Kidney (tissue), 14 donors: Measurements from ENCODE around the gene ZNF367. TPM values are rescaled to one million over a fixed set of nuclear protein-coding genes. Genes with fewer than 3 reads are reported as not detected.
"Not testable (repeated sequence)": the region's sequence is repeated elsewhere in the genome, so short reads cannot be mapped to it uniquely, and the experiment has no call there.

ENCODE experiments used
- DNase-seq, 5 donors: peaks; one replicate each; pipeline ENCODE4 v3.0.0-alpha.2; 2013 to 2020
- FAIRE-seq: peaks from 2 replicates; lab custom pipeline; 2012; peaks lifted over from hg19 to GRCh38; lab: Jason Lieb, UNC
- H3K27ac ChIP-seq, 2 donors: one replicate each; pipeline ENCODE4 v1.7.0; 2013; ENCODE audit warnings: low read depth in 2 of 2, low read length in 2 of 2, inconsistent platforms in 1 of 2
- H3K27me3 ChIP-seq: one replicate; pipeline ENCODE4 v1.7.1; 2013; ENCODE audit warnings: low read length, inconsistent platforms; ENCODE audit not compliant: control insufficient read depth, insufficient read depth
- H3K36me3 ChIP-seq, 3 donors: one replicate each; pipeline versions ENCODE4 v1.7.0 to v1.7.1; 2013; ENCODE audit warnings: low read length in 3 of 3, control low read depth in 1 of 3, inconsistent platforms in 1 of 3; ENCODE audit not compliant: insufficient read depth in 3 of 3, control insufficient read depth in 2 of 3
- H3K4me1 ChIP-seq, 3 donors: one replicate each; pipeline versions ENCODE4 v1.7.0 to v1.7.1; 2013; ENCODE audit warnings: low read length in 3 of 3, inconsistent platforms in 1 of 3, low read depth in 1 of 3; ENCODE audit not compliant: control insufficient read depth in 2 of 3, insufficient read depth in 2 of 3
- H3K4me3 ChIP-seq, 3 donors: one replicate each; pipeline versions ENCODE4 v1.7.0 to v1.8.1; 2013; ENCODE audit warnings: low read length in 3 of 3, control low read depth in 1 of 3, inconsistent platforms in 1 of 3
- H3K9ac ChIP-seq, 3 donors: one replicate each; pipeline versions ENCODE4 v1.7.0 to v1.7.1; 2013; ENCODE audit warnings: low read length in 3 of 3, control low read depth in 1 of 3, inconsistent platforms in 1 of 3
- H3K9me3 ChIP-seq, 3 donors: one replicate each; pipeline versions ENCODE4 v1.7.0 to v1.7.1; 2013; ENCODE audit warnings: low read length in 3 of 3, control low read depth in 1 of 3, inconsistent platforms in 1 of 3; ENCODE audit not compliant: control insufficient read depth in 2 of 3, insufficient read depth in 1 of 3
- intact Hi-C: fragments of 100-400 bp; cut with DNase I; formaldehyde crosslinking; loops from one replicate; pipeline ENCODE4 v1.11.1; 2022
- polyA plus RNA-seq: library from polyadenylated mRNA; stranded (reverse); fragments of 350-450 nt; fragmentation: Illumina TruSeq; extraction: RNeasy Lipid Tissue Mini Kit (QIAGEN cat#74804); gene quantifications from one replicate; pipeline ENCODE4 v1.2.3, GENCODE V29; 2014; ENCODE audit warnings: low read depth, low replicate concordance; ENCODE audit not compliant: insufficient read depth
- total RNA-seq: library from RNA; stranded (reverse); fragmentation: NEBNext Ultra II Directional; extraction: Animal tissue kit (Norgen Biotek cat#: 25700); gene quantifications from one replicate; pipeline ENCODE4 v1.2.1, GENCODE V29; 2021
- TF ChIP-seq, protein P1 (sequence below): IDR thresholded peaks from 3 replicates; pipeline ENCODE4 v1.5.1; 2012; ENCODE audit warnings: mild to moderate bottlenecking, moderate library complexity, borderline replicate concordance; ENCODE audit not compliant: insufficient read depth; ENCODE audit errors: extremely low read depth
- donor health status: control.
- donor health status: control.
- donor health status: control.
- donor health status: control.
- donor health status: control.
- donor health status: DM: yes; HTN: yes; CAD: no.
- donor health status: Normal renal cell carcinoma (clear cell type).

ZNF367 gene
- total and polyA plus RNA-seq, 2 donors from 2014 or later = 1.5 to 1.9 TPM

GRCh38 chr9:96363175-96363967 lies 54.8 kb downstream of the ZNF367 start:
- no peak for DNase-seq
- Histone ChIP-seq H3K27me3 (no peaks in the 10 kb centered on the region), H3K4me3 (no peak overlapping the region), H3K4me1 (no peaks in the 10 kb centered on the region), H3K9me3 (no peaks in the 10 kb centered on the region), H3K27ac (no peak overlapping the region), H3K9ac (no peak overlapping the region), H3K36me3 (peaks cover 0 to 9% (median 7%) of the 10 kb centered on the region in 3 donors)
- FAIRE-seq = no peak
- TF ChIP-seq, protein P1, sequence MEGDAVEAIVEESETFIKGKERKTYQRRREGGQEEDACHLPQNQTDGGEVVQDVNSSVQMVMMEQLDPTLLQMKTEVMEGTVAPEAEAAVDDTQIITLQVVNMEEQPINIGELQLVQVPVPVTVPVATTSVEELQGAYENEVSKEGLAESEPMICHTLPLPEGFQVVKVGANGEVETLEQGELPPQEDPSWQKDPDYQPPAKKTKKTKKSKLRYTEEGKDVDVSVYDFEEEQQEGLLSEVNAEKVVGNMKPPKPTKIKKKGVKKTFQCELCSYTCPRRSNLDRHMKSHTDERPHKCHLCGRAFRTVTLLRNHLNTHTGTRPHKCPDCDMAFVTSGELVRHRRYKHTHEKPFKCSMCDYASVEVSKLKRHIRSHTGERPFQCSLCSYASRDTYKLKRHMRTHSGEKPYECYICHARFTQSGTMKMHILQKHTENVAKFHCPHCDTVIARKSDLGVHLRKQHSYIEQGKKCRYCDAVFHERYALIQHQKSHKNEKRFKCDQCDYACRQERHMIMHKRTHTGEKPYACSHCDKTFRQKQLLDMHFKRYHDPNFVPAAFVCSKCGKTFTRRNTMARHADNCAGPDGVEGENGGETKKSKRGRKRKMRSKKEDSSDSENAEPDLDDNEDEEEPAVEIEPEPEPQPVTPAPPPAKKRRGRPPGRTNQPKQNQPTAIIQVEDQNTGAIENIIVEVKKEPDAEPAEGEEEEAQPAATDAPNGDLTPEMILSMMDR = no peak
- intact Hi-C loops = no loop called here

- H3K4me1 ChIP-seq, intact Hi-C loops, H3K36me3 ChIP-seq, H3K27me3 ChIP-seq, H3K9me3 ChIP-seq, DNase-seq, H3K9ac ChIP-seq, H3K27ac ChIP-seq, H3K4me3 ChIP-seq, FAIRE-seq: not testable (repeated sequence)
These were observed 56.1 kb downstream of the ZNF367 start for GRCh38 chr9:96362119-96362518.

DNA sequence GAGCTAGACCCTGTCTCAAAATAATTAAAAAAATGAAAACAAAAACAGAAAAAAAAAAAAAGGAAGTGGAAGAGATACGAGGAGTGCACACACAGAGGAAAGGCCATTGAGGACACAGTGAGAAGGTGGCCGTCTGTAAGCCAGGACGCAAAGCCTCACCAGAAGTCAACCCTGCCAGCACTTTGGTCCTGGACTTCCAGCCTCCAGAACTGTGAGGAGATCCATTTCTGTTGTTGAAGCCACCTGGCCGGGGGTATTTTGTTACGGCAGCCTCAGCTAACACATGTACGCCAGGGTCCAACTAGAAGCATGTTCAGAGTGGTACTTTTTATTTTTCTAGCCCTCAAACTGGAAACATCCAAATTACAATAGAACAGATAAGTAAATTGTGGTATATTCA lies 56.5 kb downstream of the ZNF367 start:
- no peaks in the 10 kb centered on the region for H3K4me1 ChIP-seq
- H3K9ac ChIP-seq = no peak overlapping the region
- no peaks in the 10 kb centered on the region for H3K27me3 ChIP-seq
- intact Hi-C loops = no loop called here
- H3K27ac ChIP-seq = no peak overlapping the region
- H3K9me3 ChIP-seq = no peaks in the 10 kb centered on the region
- peaks cover 0 to 9% (median 7%) of the 10 kb centered on the region in 3 donors for H3K36me3 ChIP-seq
- no peak overlapping the region for H3K4me3 ChIP-seq
- no peak for DNase-seq
- TF ChIP-seq, protein P1 = no peak
- FAIRE-seq = no peak

DNA sequence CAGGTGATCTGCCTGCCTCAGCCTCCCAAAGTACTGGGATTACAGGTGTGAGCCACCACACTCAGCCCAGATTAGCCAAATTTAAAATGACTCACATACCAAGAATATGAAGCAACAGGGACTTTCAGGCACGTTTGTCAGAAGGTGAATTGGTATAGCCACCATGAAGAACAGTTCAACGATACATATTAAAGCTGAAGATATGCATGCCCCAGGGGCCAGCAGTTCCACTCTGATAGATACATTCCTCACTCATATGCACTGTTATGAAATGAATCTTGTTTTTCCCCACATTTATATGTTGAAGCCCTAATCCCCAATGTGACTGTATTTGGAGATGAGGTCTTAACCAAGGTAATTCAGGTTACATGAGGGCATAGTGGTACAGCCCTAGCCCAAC lies 57.2 kb downstream of the ZNF367 start:
- TF ChIP-seq, protein P1 = no peak
- no peak for DNase-seq
- H3K9ac ChIP-seq = no peak overlapping the region
- no peak overlapping the region for H3K27ac ChIP-seq
- FAIRE-seq = no peak
- H3K4me1 ChIP-seq = no peaks in the 10 kb centered on the region
- no peak overlapping the region for H3K4me3 ChIP-seq
- no peaks in the 10 kb centered on the region for H3K27me3 ChIP-seq
- intact Hi-C loops = no loop called here
- peaks cover 0 to 9% (median 7%) of the 10 kb centered on the region in 3 donors for H3K36me3 ChIP-seq
- H3K9me3 ChIP-seq = no peaks in the 10 kb centered on the region

DNA sequence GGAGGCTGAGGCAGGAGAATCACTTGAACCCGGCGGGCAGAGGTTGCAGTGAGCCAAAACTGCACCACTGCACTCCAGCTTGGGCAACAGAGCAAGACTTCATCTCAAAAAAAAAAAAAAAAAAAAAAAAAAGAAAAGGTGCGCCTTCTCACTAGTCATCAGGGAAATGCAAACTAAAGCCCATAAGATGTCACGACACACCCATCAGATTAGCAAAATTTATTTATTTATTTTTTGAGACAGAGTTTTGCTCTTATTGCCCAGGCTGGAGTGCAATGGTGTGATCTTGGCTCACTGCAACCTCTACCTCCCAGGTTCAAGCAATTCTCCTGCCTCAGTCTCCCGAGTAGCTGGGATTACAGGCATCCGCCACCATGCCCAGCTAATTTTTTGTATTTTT lies 57.6 kb downstream of the ZNF367 start:
- H3K9ac ChIP-seq, H3K9me3 ChIP-seq, H3K27me3 ChIP-seq, H3K36me3 ChIP-seq, intact Hi-C loops, DNase-seq, FAIRE-seq, H3K27ac ChIP-seq, H3K4me1 ChIP-seq, H3K4me3 ChIP-seq: not testable (repeated sequence)
